DOHH2 (cell line): ENCODE measurements around the gene MTCH2.

Source experiments
- EZH2phosphoT487 ChIP-seq: fragments of 200-600 bp; sonication (generic); IDR thresholded peaks from 2 replicates; pipeline ENCODE4 v1.6.1; 2017; ENCODE audit warnings: borderline replicate concordance, mild to moderate bottlenecking, antibody characterized with exemption, low read length, moderate library complexity, mixed read lengths
- TF ChIP-seq, protein P1 (sequence below): fragments of 200-600 bp; sonication (generic); IDR thresholded peaks from one replicate; pipeline ENCODE4 v1.5.1; 2014; ENCODE audit warnings: antibody characterized with exemption, mild to moderate bottlenecking, low read depth, low read length; ENCODE audit not compliant: poor library complexity, severe bottlenecking

GRCh38 chr11:47672283-47672730, 29.9 kb upstream of the MTCH2 start:
- TF ChIP-seq, protein P1, sequence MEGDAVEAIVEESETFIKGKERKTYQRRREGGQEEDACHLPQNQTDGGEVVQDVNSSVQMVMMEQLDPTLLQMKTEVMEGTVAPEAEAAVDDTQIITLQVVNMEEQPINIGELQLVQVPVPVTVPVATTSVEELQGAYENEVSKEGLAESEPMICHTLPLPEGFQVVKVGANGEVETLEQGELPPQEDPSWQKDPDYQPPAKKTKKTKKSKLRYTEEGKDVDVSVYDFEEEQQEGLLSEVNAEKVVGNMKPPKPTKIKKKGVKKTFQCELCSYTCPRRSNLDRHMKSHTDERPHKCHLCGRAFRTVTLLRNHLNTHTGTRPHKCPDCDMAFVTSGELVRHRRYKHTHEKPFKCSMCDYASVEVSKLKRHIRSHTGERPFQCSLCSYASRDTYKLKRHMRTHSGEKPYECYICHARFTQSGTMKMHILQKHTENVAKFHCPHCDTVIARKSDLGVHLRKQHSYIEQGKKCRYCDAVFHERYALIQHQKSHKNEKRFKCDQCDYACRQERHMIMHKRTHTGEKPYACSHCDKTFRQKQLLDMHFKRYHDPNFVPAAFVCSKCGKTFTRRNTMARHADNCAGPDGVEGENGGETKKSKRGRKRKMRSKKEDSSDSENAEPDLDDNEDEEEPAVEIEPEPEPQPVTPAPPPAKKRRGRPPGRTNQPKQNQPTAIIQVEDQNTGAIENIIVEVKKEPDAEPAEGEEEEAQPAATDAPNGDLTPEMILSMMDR = no peak
- no peak for TF ChIP-seq EZH2phosphoT487
